Measurements from ENCODE around the gene LRP1B.

Gene LRP1B

DNA sequence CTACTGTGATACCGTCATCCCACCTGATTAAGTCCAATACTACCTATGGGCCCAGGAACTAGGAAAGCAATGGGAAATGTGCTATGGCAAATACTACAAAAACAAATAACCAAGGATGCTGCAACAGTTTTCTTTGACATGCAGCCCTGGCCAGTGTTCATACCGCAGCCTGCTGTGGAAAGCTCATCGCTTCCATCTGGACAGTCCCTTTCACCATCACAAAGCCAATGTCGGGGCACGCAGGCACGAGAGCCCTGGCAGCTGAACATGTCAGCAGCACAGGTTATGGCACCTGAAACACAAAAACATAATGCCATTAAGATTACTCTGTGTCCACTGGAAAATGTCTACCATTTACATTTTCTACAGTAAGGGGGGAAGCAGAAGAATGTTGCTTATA, 1621.1 kb downstream of the LRP1B start:
- H3K9ac ChIP-seq (ENCODE audit: insufficient read length, low read depth) = no peak overlapping the region
- H3K27me3 ChIP-seq (ENCODE audit: insufficient read depth, insufficient read length) = no peaks in the 10 kb centered on the region
- no peak overlapping the region for H3K4me3 ChIP-seq (ENCODE audit: insufficient read length, low read depth)
- DNase-seq (ENCODE audit: low read depth, low spot score) = no peak
- H3K9me3 ChIP-seq (ENCODE audit: insufficient read depth, low read length) = no peaks in the 10 kb centered on the region
- TF ChIP-seq YY1 (IDR thresholded peaks at IDR 0.05; ENCODE audit: insufficient read depth, insufficient read length) = no peak
- TF ChIP-seq ZNF274 (IDR thresholded peaks at IDR 0.05; ENCODE audit: low read depth, low read length) = no peak
- no peak for TF ChIP-seq SUZ12 (IDR thresholded peaks at IDR 0.05; ENCODE audit: extremely low read depth, insufficient read depth, insufficient read length)
- no peaks in the 10 kb centered on the region for H3K36me3 ChIP-seq (ENCODE audit: insufficient read depth, insufficient read length, low read length)
- no peaks in the 10 kb centered on the region for H3K4me1 ChIP-seq (ENCODE audit: insufficient read depth, insufficient read length)

DNA sequence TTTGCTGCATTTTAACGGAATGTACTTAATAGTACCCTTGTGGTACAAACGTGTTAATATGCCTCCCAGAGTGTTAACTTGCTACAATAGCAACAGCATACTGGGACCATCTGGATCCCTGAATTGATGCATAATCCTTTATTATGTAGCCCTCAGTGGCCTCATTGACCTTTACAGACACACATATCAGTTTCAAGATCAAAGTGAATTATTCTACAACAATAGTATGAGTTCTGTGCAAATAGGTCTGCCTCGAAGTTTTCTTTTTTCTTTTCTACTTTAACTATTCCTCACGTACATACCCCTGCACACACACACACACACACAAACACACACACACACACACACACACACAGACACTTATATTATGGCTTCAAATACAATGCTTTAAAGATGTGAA, 1622.1 kb downstream of the LRP1B start:
- TF ChIP-seq SUZ12 (IDR thresholded peaks at IDR 0.05; ENCODE audit: extremely low read depth, insufficient read depth, insufficient read length) = no peak
- TF ChIP-seq ZNF274 (IDR thresholded peaks at IDR 0.05; ENCODE audit: low read depth, low read length) = no peak
- TF ChIP-seq YY1 (IDR thresholded peaks at IDR 0.05; ENCODE audit: insufficient read depth, insufficient read length) = no peak
- H3K4me1 ChIP-seq (ENCODE audit: insufficient read depth, insufficient read length) = no peaks in the 10 kb centered on the region
- no peak overlapping the region for H3K4me3 ChIP-seq (ENCODE audit: insufficient read length, low read depth)
- no peak for DNase-seq (ENCODE audit: low read depth, low spot score)
- no peaks in the 10 kb centered on the region for H3K27me3 ChIP-seq (ENCODE audit: insufficient read depth, insufficient read length)
- H3K36me3 ChIP-seq (ENCODE audit: insufficient read depth, insufficient read length, low read length) = no peaks in the 10 kb centered on the region
- H3K9me3 ChIP-seq (ENCODE audit: insufficient read depth, low read length) = no peaks in the 10 kb centered on the region
- H3K9ac ChIP-seq (ENCODE audit: insufficient read length, low read depth) = no peak overlapping the region

DNA sequence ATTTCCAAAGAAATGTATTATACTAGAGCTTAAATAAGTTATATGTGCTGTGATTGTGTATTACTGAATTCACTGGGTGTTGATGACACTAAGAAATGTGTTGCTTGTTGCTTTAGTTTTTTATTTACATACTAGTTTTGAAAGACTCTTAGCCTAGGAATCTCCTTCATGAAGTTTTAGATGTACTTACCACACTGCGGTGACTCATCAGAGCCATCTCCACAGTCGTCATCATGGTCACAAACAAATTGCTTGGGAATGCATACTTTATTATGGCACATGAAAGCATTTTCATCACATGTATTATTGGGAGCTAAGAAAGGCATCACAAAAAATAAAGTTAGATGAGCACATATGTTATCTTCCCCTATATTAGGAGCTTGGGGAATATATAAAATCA, 1624.2 kb downstream of the LRP1B start:
- no peaks in the 10 kb centered on the region for H3K9me3 ChIP-seq (ENCODE audit: insufficient read depth, low read length)
- H3K36me3 ChIP-seq (ENCODE audit: insufficient read depth, insufficient read length, low read length) = no peaks in the 10 kb centered on the region
- TF ChIP-seq YY1 (IDR thresholded peaks at IDR 0.05; ENCODE audit: insufficient read depth, insufficient read length) = no peak
- no peak for TF ChIP-seq ZNF274 (IDR thresholded peaks at IDR 0.05; ENCODE audit: low read depth, low read length)
- no peaks in the 10 kb centered on the region for H3K27me3 ChIP-seq (ENCODE audit: insufficient read depth, insufficient read length)
- DNase-seq (ENCODE audit: low read depth, low spot score) = no peak
- H3K4me3 ChIP-seq (ENCODE audit: insufficient read length, low read depth) = no peak overlapping the region
- no peaks in the 10 kb centered on the region for H3K4me1 ChIP-seq (ENCODE audit: insufficient read depth, insufficient read length)
- H3K9ac ChIP-seq (ENCODE audit: insufficient read length, low read depth) = no peak overlapping the region

DNA sequence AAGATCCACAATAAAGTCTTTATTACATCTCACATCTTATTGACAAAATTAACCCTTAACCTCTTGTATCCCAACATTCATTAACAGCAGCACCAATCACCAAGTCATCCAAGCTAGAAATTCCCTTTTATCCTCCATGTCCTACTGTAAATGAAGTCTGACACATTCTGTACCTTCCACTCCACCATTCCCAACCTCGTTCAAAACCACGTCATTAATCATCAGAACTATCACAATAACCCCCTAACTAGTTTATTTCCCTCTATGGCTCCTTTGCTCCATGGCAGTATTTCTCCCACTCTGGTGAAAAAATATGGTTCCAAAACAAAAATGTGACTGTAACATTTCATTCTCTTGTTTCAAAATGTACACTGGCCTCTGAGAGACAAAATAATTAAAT, 1626.2 kb downstream of the LRP1B start:
- H3K9me3 ChIP-seq (ENCODE audit: insufficient read depth, low read length) = no peaks in the 10 kb centered on the region
- TF ChIP-seq YY1 (IDR thresholded peaks at IDR 0.05; ENCODE audit: insufficient read depth, insufficient read length) (no peak), ZNF274 (IDR thresholded peaks at IDR 0.05; ENCODE audit: low read depth, low read length) (no peak), SUZ12 (IDR thresholded peaks at IDR 0.05; ENCODE audit: extremely low read depth, insufficient read depth, insufficient read length) (no peak)
- DNase-seq (ENCODE audit: low read depth, low spot score) = no peak
- no peak overlapping the region for H3K9ac ChIP-seq (ENCODE audit: insufficient read length, low read depth)
- no peaks in the 10 kb centered on the region for H3K36me3 ChIP-seq (ENCODE audit: insufficient read depth, insufficient read length, low read length)
- no peaks in the 10 kb centered on the region for H3K4me1 ChIP-seq (ENCODE audit: insufficient read depth, insufficient read length)
- no peak overlapping the region for H3K4me3 ChIP-seq (ENCODE audit: insufficient read length, low read depth)
- H3K27me3 ChIP-seq (ENCODE audit: insufficient read depth, insufficient read length) = no peaks in the 10 kb centered on the region

DNA sequence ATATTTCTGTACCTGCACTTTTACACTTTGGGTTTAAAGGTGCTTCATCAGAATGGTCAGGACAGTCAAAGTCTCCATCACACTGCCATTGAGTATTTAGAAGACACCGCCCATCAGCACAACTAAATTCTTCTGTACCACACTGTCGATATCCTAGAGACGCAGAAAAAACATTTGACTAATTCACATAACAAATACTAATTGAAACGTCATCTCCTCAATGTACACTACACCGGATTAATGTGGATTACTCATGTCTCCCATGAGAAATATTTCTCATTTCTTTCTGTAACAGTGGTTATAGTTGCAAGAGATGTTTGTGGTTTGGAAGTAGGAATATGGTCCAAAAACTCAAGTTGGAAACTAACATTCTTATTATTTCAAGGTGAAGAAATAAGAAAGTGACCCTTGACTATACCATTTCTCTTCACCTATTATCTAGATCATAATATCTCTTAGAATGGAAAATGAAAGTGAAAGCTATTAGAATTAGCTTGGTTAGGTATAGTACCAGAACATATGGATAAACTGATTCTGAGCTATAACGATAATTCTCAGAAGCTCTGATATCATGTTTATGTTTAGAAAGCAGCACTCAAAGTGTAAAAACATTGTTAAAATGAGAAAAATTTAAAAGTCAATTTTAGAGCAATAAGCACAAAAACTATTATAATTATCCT, 1627.7 kb downstream of the LRP1B start:
- no peak for DNase-seq (ENCODE audit: low read depth, low spot score)
- Histone ChIP-seq H3K36me3 (ENCODE audit: insufficient read depth, insufficient read length, low read length) (no peaks in the 10 kb centered on the region), H3K27me3 (ENCODE audit: insufficient read depth, insufficient read length) (no peaks in the 10 kb centered on the region), H3K4me3 (ENCODE audit: insufficient read length, low read depth) (no peak overlapping the region), H3K9ac (ENCODE audit: insufficient read length, low read depth) (no peak overlapping the region), H3K9me3 (ENCODE audit: insufficient read depth, low read length) (no peaks in the 10 kb centered on the region), H3K4me1 (ENCODE audit: insufficient read depth, insufficient read length) (no peaks in the 10 kb centered on the region)
- TF ChIP-seq ZNF274 (IDR thresholded peaks at IDR 0.05; ENCODE audit: low read depth, low read length) (no peak), SUZ12 (IDR thresholded peaks at IDR 0.05; ENCODE audit: extremely low read depth, insufficient read depth, insufficient read length) (no peak), YY1 (IDR thresholded peaks at IDR 0.05; ENCODE audit: insufficient read depth, insufficient read length) (no peak)

DNA sequence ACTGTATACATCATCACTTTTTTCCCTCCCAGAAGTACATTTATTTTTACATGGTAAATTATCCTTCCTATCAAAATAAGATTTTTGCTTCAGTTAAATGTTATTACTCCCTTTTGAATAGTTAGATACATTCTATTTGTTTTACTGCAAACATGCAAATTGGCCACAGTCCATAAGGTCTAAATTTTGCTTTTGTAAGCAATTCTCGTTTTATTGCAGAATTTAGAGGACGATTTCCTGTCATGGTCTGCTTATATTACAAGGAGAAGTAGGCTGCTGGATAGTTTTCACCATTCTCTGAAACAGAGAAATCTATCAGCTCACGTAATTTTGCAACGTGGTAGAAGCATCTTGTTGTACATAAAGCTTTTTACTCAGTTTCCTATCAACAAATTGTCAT, 1632.5 kb downstream of the LRP1B start:
- TF ChIP-seq SUZ12 (IDR thresholded peaks at IDR 0.05; ENCODE audit: extremely low read depth, insufficient read depth, insufficient read length) = no peak
- TF ChIP-seq YY1 (IDR thresholded peaks at IDR 0.05; ENCODE audit: insufficient read depth, insufficient read length) = no peak
- no peak for TF ChIP-seq ZNF274 (IDR thresholded peaks at IDR 0.05; ENCODE audit: low read depth, low read length)
- no peaks in the 10 kb centered on the region for H3K36me3 ChIP-seq (ENCODE audit: insufficient read depth, insufficient read length, low read length)
- DNase-seq (ENCODE audit: low read depth, low spot score) = no peak
- no peak overlapping the region for H3K4me3 ChIP-seq (ENCODE audit: insufficient read length, low read depth)
- H3K27me3 ChIP-seq (ENCODE audit: insufficient read depth, insufficient read length) = no peaks in the 10 kb centered on the region
- H3K4me1 ChIP-seq (ENCODE audit: insufficient read depth, insufficient read length) = no peaks in the 10 kb centered on the region
- no peaks in the 10 kb centered on the region for H3K9me3 ChIP-seq (ENCODE audit: insufficient read depth, low read length)
- no peak overlapping the region for H3K9ac ChIP-seq (ENCODE audit: insufficient read length, low read depth)

DNA sequence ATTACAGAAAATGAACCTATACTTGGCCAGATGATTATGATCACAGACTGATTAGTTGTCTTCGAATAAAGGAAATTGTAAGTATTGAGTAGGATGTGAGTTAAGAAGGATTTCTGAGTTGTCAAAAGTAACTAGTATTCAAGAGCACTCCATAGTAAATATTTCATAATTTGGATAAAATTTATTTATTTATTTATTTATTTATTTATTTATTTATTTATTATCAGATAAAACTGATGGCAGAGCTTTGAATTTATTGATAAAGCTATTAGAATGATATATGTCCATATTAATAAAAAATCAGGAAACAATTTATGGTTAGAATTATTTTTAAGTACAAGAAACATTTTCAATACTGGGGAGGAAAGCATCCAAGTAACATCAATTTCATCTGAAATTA, 1634.1 kb downstream of the LRP1B start:
- no peaks in the 10 kb centered on the region for H3K9me3 ChIP-seq (ENCODE audit: insufficient read depth, low read length)
- no peak overlapping the region for H3K9ac ChIP-seq (ENCODE audit: insufficient read length, low read depth)
- DNase-seq (ENCODE audit: low read depth, low spot score) = no peak
- TF ChIP-seq SUZ12 (IDR thresholded peaks at IDR 0.05; ENCODE audit: extremely low read depth, insufficient read depth, insufficient read length) (no peak), YY1 (IDR thresholded peaks at IDR 0.05; ENCODE audit: insufficient read depth, insufficient read length) (no peak), ZNF274 (IDR thresholded peaks at IDR 0.05; ENCODE audit: low read depth, low read length) (no peak)
- H3K27me3 ChIP-seq (ENCODE audit: insufficient read depth, insufficient read length) = no peaks in the 10 kb centered on the region
- H3K4me1 ChIP-seq (ENCODE audit: insufficient read depth, insufficient read length) = no peaks in the 10 kb centered on the region
- no peak overlapping the region for H3K4me3 ChIP-seq (ENCODE audit: insufficient read length, low read depth)
- H3K36me3 ChIP-seq (ENCODE audit: insufficient read depth, insufficient read length, low read length) = no peaks in the 10 kb centered on the region

All from NT2/D1 (cell line).